ENCODE measurements around the gene KLHL36. TPM values are rescaled to one million over a fixed set of nuclear protein-coding genes. Genes with fewer than 3 reads are reported as not detected.

The KLHL36 gene
- total RNA-seq = 10 to 100 TPM; 68.1 to 78.2 TPM
- total RNA-seq = 83.2 to 189 reads per million in 2 donors

DNA sequence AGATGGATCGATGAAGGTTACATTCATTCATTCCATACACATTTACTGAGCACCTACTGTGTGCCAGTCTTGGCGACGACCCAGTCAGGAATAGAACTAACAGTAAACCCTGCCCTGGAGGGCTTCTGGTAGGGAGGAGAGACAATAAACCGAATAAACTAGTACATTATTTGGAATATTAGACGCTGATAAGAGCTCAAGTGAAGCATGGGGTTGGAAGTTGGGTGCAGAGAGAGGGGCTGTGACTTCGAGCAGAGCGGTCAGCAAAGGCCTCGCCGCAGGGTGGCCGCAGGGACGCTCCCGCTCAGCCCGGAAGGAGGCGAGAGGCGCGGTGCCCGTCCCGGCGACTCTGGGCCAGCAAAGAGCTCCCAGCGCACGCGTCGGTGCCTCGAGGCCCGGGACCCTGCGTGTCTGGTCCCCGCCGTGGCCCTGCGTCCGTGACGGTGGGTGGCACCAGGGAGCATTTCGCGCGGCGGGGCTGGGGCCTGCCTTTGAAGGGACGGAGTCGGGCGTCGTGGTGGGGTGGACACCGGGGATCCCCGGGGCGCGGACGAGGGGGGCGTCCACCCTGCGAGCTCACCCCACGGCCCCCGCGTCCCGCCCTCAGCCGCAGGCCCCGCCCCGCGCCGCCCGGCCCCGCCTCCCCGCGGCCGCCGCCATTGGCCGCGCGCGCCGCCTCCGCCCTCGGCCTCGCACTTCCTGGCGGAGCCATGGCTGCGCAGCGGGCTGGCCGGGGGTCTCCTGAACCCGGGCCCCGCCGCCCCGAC is at the start of gene KLHL36:
Gene KLHL36, plus strand, starts transcription at position 684 of the 767 bp plus-strand sequence. CDS start 2,357 bp downstream, outside the sequence.
- Mint-ChIP-seq H3K36me3 (ENCODE audit: low read depth) (peaks cover 7% of the 10 kb centered on the region), H3K4me1 (peaks cover 35% of the 10 kb centered on the region), H3K27me3 (no peaks in the 10 kb centered on the region), H3K27ac (peak within 1 kb of the TSS; percentile 90), H3K4me3 (peak within 1 kb of the TSS; percentile 96)
- no peaks in the 10 kb centered on the region for H3K9me3 ChIP-seq (ENCODE audit: control insufficient read depth, low read length, poor library complexity, severe bottlenecking)
- peak; percentile 68 to 78 (median 77) for DNase-seq
- ATAC-seq = peak; percentile 87

DNA sequence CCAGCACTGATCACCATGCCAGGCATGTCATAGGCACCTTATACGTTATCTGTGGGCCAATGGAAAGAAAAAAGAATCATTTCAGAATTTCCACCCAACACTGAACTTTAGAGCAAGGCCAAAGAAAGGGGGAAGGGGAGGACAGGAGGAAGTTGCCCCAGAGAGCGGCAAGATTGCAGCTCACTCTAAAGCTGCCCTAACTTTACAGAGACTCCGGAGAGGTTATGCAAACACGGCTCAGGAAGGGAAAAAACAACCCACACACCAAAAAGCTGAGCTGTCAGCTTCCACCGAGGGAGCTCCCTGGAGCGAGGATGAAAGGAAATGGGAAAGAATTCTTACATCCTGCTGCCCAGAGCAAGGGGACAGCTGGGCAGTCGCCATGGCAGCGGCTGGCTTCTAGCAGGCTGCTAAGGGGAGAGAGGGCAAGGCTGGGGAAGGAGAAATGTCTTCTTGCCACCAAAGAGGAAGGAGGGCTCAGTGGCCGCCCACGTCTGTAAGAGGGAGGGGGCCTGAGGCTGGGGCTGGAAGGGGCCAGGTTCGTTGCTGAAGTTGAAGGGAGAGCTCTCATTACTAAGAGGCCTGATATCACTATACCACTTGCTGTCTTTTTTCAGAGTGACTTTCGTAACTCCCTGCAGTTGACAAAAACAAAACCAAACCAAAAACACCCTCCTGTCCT is 48.6 kb upstream of the KLHL36 start:
- H3K27me3 Mint-ChIP-seq = no peaks in the 10 kb centered on the region
- H3K36me3 Mint-ChIP-seq (ENCODE audit: low read depth) = peaks cover 8% of the 10 kb centered on the region
- no peak for DNase-seq
- H3K27ac Mint-ChIP-seq = peak overlapping the region; percentile 99
- peak; percentile 7 for ATAC-seq
- H3K4me3 Mint-ChIP-seq = peak overlapping the region; percentile 92
- H3K4me1 Mint-ChIP-seq = peaks cover 73% of the 10 kb centered on the region
- no peaks in the 10 kb centered on the region for H3K9me3 ChIP-seq (ENCODE audit: control insufficient read depth, low read length, poor library complexity, severe bottlenecking)

- no peaks in the 10 kb centered on the region for H3K9me3 ChIP-seq (ENCODE audit: control insufficient read depth, low read length, poor library complexity, severe bottlenecking)
- H3K27me3 Mint-ChIP-seq = no peaks in the 10 kb centered on the region
- H3K4me1 Mint-ChIP-seq = peaks cover 67% of the 10 kb centered on the region
- H3K4me3 Mint-ChIP-seq = peak overlapping the region; percentile 92
- DNase-seq = no peak
- peak overlapping the region; percentile 99 for H3K27ac Mint-ChIP-seq
- H3K36me3 Mint-ChIP-seq (ENCODE audit: low read depth) = peaks cover 8% of the 10 kb centered on the region
- ATAC-seq = peak; percentile 76
Measured at GRCh38 chr16:84600343-84601229, 47.7 kb upstream of the KLHL36 start.

DNA sequence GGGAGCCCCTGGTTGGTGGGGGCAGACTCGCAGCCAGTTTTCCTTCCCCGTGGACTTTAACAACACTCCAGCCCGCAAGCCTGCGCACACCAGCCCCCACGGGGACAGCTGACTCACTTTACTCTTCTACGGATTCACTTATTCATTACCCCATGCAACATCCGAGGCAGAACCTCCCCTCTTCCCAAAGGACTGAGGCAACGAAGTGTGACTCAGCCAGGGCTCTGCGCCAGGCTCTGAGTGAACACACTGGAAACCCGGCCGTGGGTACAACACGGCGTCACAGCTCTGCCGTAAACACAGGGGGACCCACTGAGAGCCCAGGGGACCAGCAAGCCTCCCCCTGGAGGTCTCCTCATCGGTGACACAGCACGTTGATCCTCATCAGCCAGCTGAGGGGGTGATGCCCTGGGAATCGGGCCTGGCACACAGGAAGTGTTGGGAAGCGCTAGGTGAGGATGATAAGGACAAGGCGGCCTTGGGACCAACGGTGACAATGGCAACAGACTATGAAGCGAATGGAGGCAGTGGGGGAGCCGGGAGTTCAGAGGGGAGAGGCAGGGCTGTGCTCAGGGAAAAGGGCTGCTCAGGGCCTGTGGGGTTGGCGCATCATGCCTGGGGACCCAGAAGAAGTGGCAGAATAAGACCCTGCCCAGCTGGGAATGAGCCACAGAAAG is 45.0 kb upstream of the KLHL36 start:
- peak overlapping the region; percentile 99 for H3K27ac Mint-ChIP-seq
- ATAC-seq = no peak
- no peaks in the 10 kb centered on the region for H3K9me3 ChIP-seq (ENCODE audit: control insufficient read depth, low read length, poor library complexity, severe bottlenecking)
- peaks cover 8% of the 10 kb centered on the region for H3K36me3 Mint-ChIP-seq (ENCODE audit: low read depth)
- DNase-seq = peak in 1 of 3 donors; percentile 44
- H3K27me3 Mint-ChIP-seq = no peaks in the 10 kb centered on the region
- peak overlapping the region; percentile 91 for H3K4me3 Mint-ChIP-seq
- H3K4me1 Mint-ChIP-seq = peaks cover 69% of the 10 kb centered on the region

DNA sequence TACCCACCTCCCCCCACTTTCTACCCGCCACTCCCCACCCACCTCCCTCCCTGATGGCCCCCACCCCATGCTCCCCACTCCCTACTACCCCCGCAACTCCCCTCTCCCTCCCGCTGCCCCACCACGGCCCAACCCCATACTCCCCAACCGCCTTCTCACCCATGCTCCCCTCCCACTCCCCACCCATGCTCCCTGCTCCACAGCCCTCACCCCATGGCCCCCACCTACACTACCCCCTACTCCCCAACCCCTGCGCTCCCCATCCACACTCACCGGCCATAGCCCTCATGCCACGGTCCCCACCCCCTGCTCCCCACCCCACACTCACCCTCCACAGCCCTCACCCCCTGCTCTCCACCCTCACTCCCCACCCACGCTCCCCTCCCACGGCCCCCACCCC is 44.4 kb upstream of the KLHL36 start:
- Mint-ChIP-seq H3K27me3 (no peaks in the 10 kb centered on the region), H3K4me3 (peak overlapping the region; percentile 91), H3K27ac (peak overlapping the region; percentile 99), H3K36me3 (ENCODE audit: low read depth) (peaks cover 8% of the 10 kb centered on the region), H3K4me1 (peaks cover 71% of the 10 kb centered on the region)
- no peak for DNase-seq
- no peaks in the 10 kb centered on the region for H3K9me3 ChIP-seq (ENCODE audit: control insufficient read depth, low read length, poor library complexity, severe bottlenecking)
- no peak for ATAC-seq

DNA sequence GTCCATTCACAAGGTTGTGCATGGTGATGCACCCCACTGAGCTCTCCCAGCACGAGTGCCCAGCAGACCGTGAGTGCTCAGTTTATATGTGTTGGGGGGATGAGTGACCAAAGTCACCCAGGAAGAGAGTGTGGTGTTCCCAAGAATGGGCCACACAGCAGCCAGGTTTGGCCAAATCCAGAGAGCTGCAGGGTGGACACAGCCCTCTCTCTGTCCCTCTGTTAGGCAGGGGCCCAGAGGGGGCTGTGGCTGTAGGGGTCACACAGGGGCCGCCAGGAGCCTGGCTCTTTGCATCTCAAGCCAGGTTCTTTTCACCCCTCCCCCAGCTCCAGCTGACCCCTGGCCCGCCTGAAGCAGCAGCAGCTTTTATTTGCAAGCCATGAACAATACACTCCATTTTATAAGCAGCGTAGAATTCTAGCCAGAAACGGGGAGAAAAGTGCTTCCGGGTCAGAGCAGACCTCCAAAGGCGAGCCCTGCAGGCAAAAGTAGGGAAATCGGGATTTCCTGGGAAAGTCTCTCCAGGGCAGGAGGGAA is 43.8 kb upstream of the KLHL36 start:
- H3K36me3 Mint-ChIP-seq (ENCODE audit: low read depth) = peaks cover 8% of the 10 kb centered on the region
- no peaks in the 10 kb centered on the region for H3K27me3 Mint-ChIP-seq
- no peak for ATAC-seq
- H3K9me3 ChIP-seq (ENCODE audit: control insufficient read depth, low read length, poor library complexity, severe bottlenecking) = no peaks in the 10 kb centered on the region
- no peak for DNase-seq
- peak overlapping the region; percentile 99 for H3K27ac Mint-ChIP-seq
- peak overlapping the region; percentile 91 for H3K4me3 Mint-ChIP-seq
- peaks cover 73% of the 10 kb centered on the region for H3K4me1 Mint-ChIP-seq

- Mint-ChIP-seq H3K36me3 (ENCODE audit: low read depth) (peaks cover 8% of the 10 kb centered on the region), H3K4me3 (peak overlapping the region; percentile 41), H3K4me1 (peaks cover 71% of the 10 kb centered on the region), H3K27me3 (no peaks in the 10 kb centered on the region), H3K27ac (peak overlapping the region; percentile 99)
- H3K9me3 ChIP-seq (ENCODE audit: control insufficient read depth, low read length, poor library complexity, severe bottlenecking) = no peaks in the 10 kb centered on the region
- no peak for ATAC-seq
- DNase-seq = no peak
Measured at GRCh38 chr16:84605339-84605848, 42.9 kb upstream of the KLHL36 start.

- peaks cover 8% of the 10 kb centered on the region for H3K36me3 Mint-ChIP-seq (ENCODE audit: low read depth)
- no peak for DNase-seq
Measured at GRCh38 chr16:84606081-84606875, 42.0 kb upstream of the KLHL36 start.

GRCh38 chr16:84607061-84607460 is 41.2 kb upstream of the KLHL36 start:
- peaks cover 73% of the 10 kb centered on the region for H3K4me1 Mint-ChIP-seq
- no peaks in the 10 kb centered on the region for H3K27me3 Mint-ChIP-seq
- H3K36me3 Mint-ChIP-seq (ENCODE audit: low read depth) = peaks cover 10% of the 10 kb centered on the region
- peak overlapping the region; percentile 99 for H3K27ac Mint-ChIP-seq
- H3K4me3 Mint-ChIP-seq = peak overlapping the region; percentile 93
- no peak for DNase-seq
- ATAC-seq = no peak
- H3K9me3 ChIP-seq (ENCODE audit: control insufficient read depth, low read length, poor library complexity, severe bottlenecking) = no peaks in the 10 kb centered on the region

More at GRCh38 chr16:84606081-84606875, 42.0 kb upstream of the KLHL36 start:
- H3K27me3 Mint-ChIP-seq = no peaks in the 10 kb centered on the region
- ATAC-seq = peak; percentile 58
- peak overlapping the region; percentile 93 for H3K4me3 Mint-ChIP-seq
- peaks cover 72% of the 10 kb centered on the region for H3K4me1 Mint-ChIP-seq
- H3K9me3 ChIP-seq (ENCODE audit: control insufficient read depth, low read length, poor library complexity, severe bottlenecking) = no peaks in the 10 kb centered on the region
- H3K27ac Mint-ChIP-seq = peak overlapping the region; percentile 99

- peak overlapping the region; percentile 99 for H3K27ac Mint-ChIP-seq
- DNase-seq (no peak), ATAC-seq (peak; percentile 60)
- H3K4me1 Mint-ChIP-seq = peaks cover 75% of the 10 kb centered on the region
- peak overlapping the region; percentile 93 for H3K4me3 Mint-ChIP-seq
- H3K9me3 ChIP-seq (ENCODE audit: control insufficient read depth, low read length, poor library complexity, severe bottlenecking) = no peaks in the 10 kb centered on the region
- peaks cover 10% of the 10 kb centered on the region for H3K36me3 Mint-ChIP-seq (ENCODE audit: low read depth)
- H3K27me3 Mint-ChIP-seq = no peaks in the 10 kb centered on the region
Measured at GRCh38 chr16:84607694-84608093, 40.6 kb upstream of the KLHL36 start.

DNA sequence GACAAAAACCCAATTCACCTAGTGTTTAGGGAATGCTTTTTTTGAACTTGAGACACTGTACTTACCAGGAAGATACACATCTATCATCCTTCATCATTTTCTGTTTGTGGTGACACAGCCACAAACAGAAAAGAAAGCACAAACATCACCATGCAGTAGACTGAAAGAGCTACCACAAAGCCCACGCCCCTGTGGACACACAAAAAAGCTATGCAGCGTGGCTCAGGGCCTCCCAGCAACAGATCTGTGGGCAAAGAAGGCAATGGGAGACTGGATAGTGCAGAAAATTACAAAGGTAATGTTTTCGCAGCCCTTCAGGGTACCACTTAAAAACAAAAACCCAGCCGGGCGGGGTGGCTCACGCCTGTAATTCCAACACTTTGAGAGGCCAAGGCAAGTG is 40.0 kb upstream of the KLHL36 start:
- Mint-ChIP-seq H3K27me3 (no peaks in the 10 kb centered on the region), H3K4me3 (peak overlapping the region; percentile 93), H3K27ac (peak overlapping the region; percentile 99), H3K36me3 (ENCODE audit: low read depth) (peaks cover 7% of the 10 kb centered on the region), H3K4me1 (peaks cover 74% of the 10 kb centered on the region)
- H3K9me3 ChIP-seq (ENCODE audit: control insufficient read depth, low read length, poor library complexity, severe bottlenecking) = no peaks in the 10 kb centered on the region
- peak; percentile 69 for ATAC-seq
- no peak for DNase-seq

Measured in T-helper 17 cell (primary cell).